IMR-90 (cell line): ENCODE measurements around the gene MASP2. TPM values are rescaled to one million over a fixed set of nuclear protein-coding genes. Genes with fewer than 3 reads are reported as not detected.

Source experiments
- ATAC-seq: fragments of 200-7000 bp; cut with Tn5 transposase; 2 replicates; pipeline ENCODE4 v1.9.1; 2020; ENCODE audit warnings: low read depth, mild to moderate bottlenecking, moderate library complexity
- BruUV-seq: library from RNA; stranded (reverse); fragments of 400-500 nt; replicated peaks from 2 replicates; lab custom pipeline; 2021; lab: Mats Ljungman, UMichigan
- CTCF ChIA-PET: fragments of 300-600 bp; formaldehyde crosslinking; extraction: SDS; loops from one replicate; lab custom pipeline; 2021; ENCODE audit warnings: antibody characterized with exemption; lab: Yijun Ruan, JAX
- POLR2A ChIA-PET: fragments of 300-600 bp; sonication (Branson Sonifier 250); formaldehyde crosslinking; loops from one replicate; lab custom pipeline; 2022; ENCODE audit warnings: antibody characterized with exemption; ENCODE audit not compliant: unreplicated experiment; lab: Charles Lee
- DNase-seq: peaks from one replicate; pipeline ENCODE4 v3.0.0; 2013
- H2AFZ ChIP-seq: replicated peaks from 2 replicates; pipeline ENCODE3; 2013; ENCODE audit warnings: low read length, mild to moderate bottlenecking; ENCODE audit not compliant: poor library complexity
- H2AK5ac ChIP-seq: 2 replicates; pipeline ENCODE4 v1.6.1; 2013; ENCODE audit warnings: low read depth, low read length, inconsistent platforms
- H2AK9ac ChIP-seq: replicated peaks from 2 replicates; pipeline ENCODE3; 2013; ENCODE audit warnings: mild to moderate bottlenecking, low read depth, low read length, moderate library complexity; ENCODE audit not compliant: poor library complexity
- H2BK120ac ChIP-seq: 2 replicates; pipeline ENCODE4 v1.6.1; 2013; ENCODE audit warnings: low read depth, low read length, inconsistent platforms
- H2BK15ac ChIP-seq: 3 replicates; pipeline ENCODE4 v1.6.1; 2013; ENCODE audit warnings: low read depth, low read length, inconsistent platforms
- H2BK20ac ChIP-seq: 2 replicates; pipeline ENCODE4 v1.6.1; 2013; ENCODE audit warnings: low read depth, mild to moderate bottlenecking, inconsistent platforms, low read length, moderate library complexity
- H2BK5ac ChIP-seq: 2 replicates; pipeline ENCODE4 v1.6.1; 2013; ENCODE audit warnings: mild to moderate bottlenecking, low read depth, low read length, inconsistent platforms; ENCODE audit not compliant: poor library complexity, severe bottlenecking
- H3K14ac ChIP-seq: replicated peaks from 2 replicates; pipeline ENCODE4 v1.6.1; 2013; ENCODE audit warnings: low read depth, low read length, inconsistent platforms
- H3K18ac ChIP-seq: 2 replicates; pipeline ENCODE4 v1.6.1; 2013; ENCODE audit warnings: low read depth, low read length, control low read depth
- H3K23ac ChIP-seq: 2 replicates; pipeline ENCODE4 v1.6.1; 2013; ENCODE audit warnings: low read depth, low read length, inconsistent platforms
- H3K27ac ChIP-seq: 2 replicates; pipeline ENCODE4 v1.5.1; 2013; ENCODE audit warnings: mild to moderate bottlenecking, control low read depth, low read length; ENCODE audit not compliant: insufficient read depth
- H3K27me3 ChIP-seq: 2 replicates; pipeline ENCODE4 v1.6.1; 2013; ENCODE audit warnings: low read length; ENCODE audit not compliant: control insufficient read depth, insufficient read depth
- H3K36me3 ChIP-seq: 2 replicates; pipeline ENCODE4 v1.6.1; 2013; ENCODE audit warnings: low read length, mixed read lengths; ENCODE audit not compliant: control insufficient read depth, insufficient read depth
- H3K4ac ChIP-seq: 2 replicates; pipeline ENCODE4 v1.6.1; 2013; ENCODE audit warnings: low read depth, low read length, inconsistent platforms
- H3K4me1 ChIP-seq: 2 replicates; pipeline ENCODE4 v1.6.1; 2013; ENCODE audit warnings: low read length, mixed read lengths; ENCODE audit not compliant: control insufficient read depth, insufficient read depth
- H3K4me2 ChIP-seq: 2 replicates; pipeline ENCODE4 v1.6.1; 2013; ENCODE audit warnings: low read depth, mild to moderate bottlenecking, control low read depth, low read length, moderate library complexity
- H3K4me3 ChIP-seq: 2 replicates; pipeline ENCODE4 v1.5.1; 2013; ENCODE audit warnings: low read depth, mild to moderate bottlenecking, control low read depth, low read length, moderate library complexity; ENCODE audit not compliant: insufficient read depth
- H3K56ac ChIP-seq: 2 replicates; pipeline ENCODE4 v1.6.1; 2013; ENCODE audit warnings: low read length, inconsistent platforms; ENCODE audit not compliant: insufficient read depth; ENCODE audit errors: extremely low read depth
- H3K79me1 ChIP-seq, 2 experiments: 2 replicates each; pipeline ENCODE4 v1.6.1; 2013; ENCODE audit warnings: low read length in 2 of 2, inconsistent platforms in 1 of 2, low read depth in 1 of 2
- H3K9ac ChIP-seq: 2 replicates; pipeline ENCODE4 v1.6.1; 2013; ENCODE audit warnings: low read depth, low read length, control low read depth
- H3K9me1 ChIP-seq: 2 replicates; pipeline ENCODE4 v1.6.1; 2013; ENCODE audit warnings: low read length, inconsistent platforms; ENCODE audit not compliant: insufficient read depth
- H3K9me3 ChIP-seq: 2 replicates; pipeline ENCODE4 v1.6.1; 2013; ENCODE audit warnings: low read length; ENCODE audit not compliant: control insufficient read depth, insufficient read depth
- H4K20me1 ChIP-seq: 2 replicates; pipeline ENCODE4 v1.6.1; 2013; ENCODE audit warnings: low read length, inconsistent platforms; ENCODE audit not compliant: insufficient read depth
- H4K5ac ChIP-seq: 2 replicates; pipeline ENCODE4 v1.6.1; 2013; ENCODE audit warnings: mild to moderate bottlenecking, low read depth, low read length, control low read depth
- H4K8ac ChIP-seq, 2 experiments: 2 replicates each; pipeline ENCODE4 v1.6.1; 2013; ENCODE audit warnings: low read depth in 2 of 2, low read length in 2 of 2, control low read depth in 1 of 2, inconsistent platforms in 1 of 2
- H4K91ac ChIP-seq: 2 replicates; pipeline ENCODE4 v1.6.1; 2013; ENCODE audit warnings: low read depth, low read length, inconsistent platforms; ENCODE audit not compliant: insufficient read depth
- CEBPB ChIP-seq: IDR thresholded peaks from 2 replicates; pipeline ENCODE4 v1.6.1; 2012; ENCODE audit warnings: low read depth, low read length, improper control_type of control experiment
- MAFK ChIP-seq: IDR thresholded peaks from 2 replicates; pipeline ENCODE4 v1.6.1; 2012; ENCODE audit warnings: low read depth, low read length, improper control_type of control experiment
- MAZ ChIP-seq: IDR thresholded peaks from 2 replicates; pipeline ENCODE4 v1.6.1; 2012; ENCODE audit warnings: low read depth, mild to moderate bottlenecking, low read length, improper control_type of control experiment, moderate library complexity, borderline replicate concordance
- NFE2L2 ChIP-seq: fragments of 150-350 bp; IDR thresholded peaks from 2 replicates; pipeline ENCODE4 v1.6.1; 2016; ENCODE audit warnings: low read depth, mild to moderate bottlenecking, low read length
- POLR2A ChIP-seq: IDR thresholded peaks from 2 replicates; pipeline ENCODE4 v1.6.1; 2012; ENCODE audit warnings: mild to moderate bottlenecking, low read depth, low read length
- RFX5 ChIP-seq: IDR thresholded peaks from 2 replicates; pipeline ENCODE4 v1.8.0; 2012; ENCODE audit warnings: low read depth, mild to moderate bottlenecking, low read length, moderate library complexity
- SMC3 ChIP-seq: fragments of 150-350 bp; IDR thresholded peaks from 2 replicates; pipeline ENCODE4 v1.6.1; 2016; ENCODE audit warnings: low read depth, mild to moderate bottlenecking, antibody characterized with exemption, low read length, moderate library complexity
- USF2 ChIP-seq: fragments of 150-350 bp; IDR thresholded peaks from 2 replicates; pipeline ENCODE4 v1.6.1; 2017; ENCODE audit warnings: mild to moderate bottlenecking, antibody characterized with exemption, low read length, low read depth
- WGBS, 2 experiments: methylation state at CpG; one replicate each; pipeline versions ENCODE4 v1.1.5 to v1.1.7; 2013; ENCODE audit warnings: missing lambda C conversion rate in 2 of 2; ENCODE audit not compliant: insufficient read length in 1 of 2; ENCODE audit errors: extremely low coverage in 2 of 2; 5-methylcytosine and 5-hydroxymethylcytosine counted together
- dilution Hi-C: fragments of 300-500 bp; cut with HindIII; formaldehyde crosslinking; loops from one replicate; pipeline ENCODE4 v1.14.3; 2018; ENCODE audit warnings: low sequenced_read_pairs; ENCODE audit not compliant: unreplicated experiment
- in situ Hi-C: fragments of 300-500 bp; cut with MboI; formaldehyde crosslinking; loops from 3 replicates; pipeline ENCODE4 v1.14.3; 2019; ENCODE audit warnings: low sequenced_read_pairs, inconsistent platforms, mixed read lengths
- intact Hi-C: fragments of 100-400 bp; cut with micrococcal nuclease; formaldehyde crosslinking; loops from 2 replicates; pipeline ENCODE4 v1.10.0; 2022
- polyA plus RNA-seq, 3 experiments: library from polyadenylated mRNA; depleted of rRNA; stranded (reverse); fragments of >200 nt; gene quantifications; 2 replicates each; pipeline ENCODE4 v1.2.3, GENCODE V29; 2012; ENCODE audit warnings: low replicate concordance in 1 of 3
- total RNA-seq: library from RNA; depleted of rRNA; stranded (reverse); fragments of >200 nt; gene quantifications from 2 replicates; pipeline ENCODE4 v1.2.3, GENCODE V29; 2012
- TF ChIP-seq, protein P1 (sequence below): fragments of 150-350 bp; IDR thresholded peaks from 2 replicates; pipeline ENCODE4 v1.6.1; 2016; ENCODE audit warnings: low read depth, mild to moderate bottlenecking, low read length, moderate library complexity, borderline replicate concordance

Gene MASP2
- total and polyA plus RNA-seq, 2 of the 4 experiments (the other 2 are of a cell fraction): 0.03 TPM; not detected in 1

DNA sequence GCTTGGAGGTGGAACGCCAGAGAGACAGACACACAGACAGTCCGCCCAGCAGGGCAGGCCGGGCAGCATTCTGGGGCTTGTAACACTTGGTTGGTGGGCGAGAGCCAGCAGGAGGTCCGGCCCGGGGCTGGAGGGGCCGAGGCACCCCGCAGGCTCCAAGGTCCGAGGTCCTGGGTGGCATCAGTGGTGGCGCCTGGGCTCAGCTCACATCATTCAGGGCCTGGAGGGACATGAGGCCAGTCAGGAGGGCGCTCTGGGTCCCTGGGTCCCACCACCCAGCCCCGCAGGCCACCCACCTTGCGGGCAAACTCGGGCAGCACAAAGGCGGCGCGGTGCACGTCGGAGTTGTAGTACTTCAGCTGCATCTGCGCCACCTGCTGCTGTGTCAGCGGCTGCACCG lies 7.6 kb upstream of the MASP2 start:
- ChIA-PET POLR2A (no interaction called here), CTCF (no interaction called here)
- Histone ChIP-seq H3K27me3 (no peaks in the 10 kb centered on the region), H2BK5ac (no peak overlapping the region), H2AFZ (no peak overlapping the region), H3K4me1 (peaks cover 4% of the 10 kb centered on the region; the same call in 1 of the 2 replicates), H2AK9ac (no peak overlapping the region), H4K8ac (no peak overlapping the region), H3K9ac (no peak overlapping the region), H3K9me3 (no peaks in the 10 kb centered on the region), H4K20me1 (peaks cover 24% of the 10 kb centered on the region), H3K27ac (no peak overlapping the region), H3K4me2 (no peak overlapping the region), H3K56ac (no peak overlapping the region), H3K4me3 (no peak overlapping the region), H3K36me3 (peaks cover 15% of the 10 kb centered on the region), H3K18ac (no peak overlapping the region), H2BK20ac (no peak overlapping the region), H3K14ac (no peak overlapping the region), H2AK5ac (no peak overlapping the region), H3K79me1 (peaks cover 6 to 27% of the 10 kb centered on the region in 2 experiments; a peak in 3 of 4 replicates), H2BK120ac (no peak overlapping the region), H3K23ac (no peak overlapping the region), H4K5ac (no peak overlapping the region), H4K91ac (no peak overlapping the region), H3K4ac (no peak overlapping the region), H2BK15ac (no peak overlapping the region), H3K9me1 (0 out of 2 replicates have a peak, but pooled peaks cover 3% of the 10 kb centered on the region)
- no peak for ATAC-seq
- TF ChIP-seq SMC3 (no peak), CEBPB (no peak), USF2 (no peak), POLR2A (no peak), MAFK (no peak), MAZ (no peak), NFE2L2 (no peak), RFX5 (no peak)
- TF ChIP-seq, protein P1, sequence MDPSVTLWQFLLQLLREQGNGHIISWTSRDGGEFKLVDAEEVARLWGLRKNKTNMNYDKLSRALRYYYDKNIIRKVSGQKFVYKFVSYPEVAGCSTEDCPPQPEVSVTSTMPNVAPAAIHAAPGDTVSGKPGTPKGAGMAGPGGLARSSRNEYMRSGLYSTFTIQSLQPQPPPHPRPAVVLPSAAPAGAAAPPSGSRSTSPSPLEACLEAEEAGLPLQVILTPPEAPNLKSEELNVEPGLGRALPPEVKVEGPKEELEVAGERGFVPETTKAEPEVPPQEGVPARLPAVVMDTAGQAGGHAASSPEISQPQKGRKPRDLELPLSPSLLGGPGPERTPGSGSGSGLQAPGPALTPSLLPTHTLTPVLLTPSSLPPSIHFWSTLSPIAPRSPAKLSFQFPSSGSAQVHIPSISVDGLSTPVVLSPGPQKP: no peak
- WGBS, 2 experiments: 91% methylated on average over 11 of the region's 22 CpGs; no CpG with 5 or more reads in 1 of the 2 experiments
- dilution Hi-C loops: no loop called here
- no peak for DNase-seq
- in situ Hi-C loops: no loop called here
- intact Hi-C loops: no loop called here
- BruUV-seq: TSS peak; percentile 42
